GM10266 (cell line): ENCODE data around the gene NALCN.

Experiments
- DNase-seq: peaks from one replicate; pipeline ENCODE4 v3.0.0; 2012; ENCODE audit errors: extremely low spot score
- TF ChIP-seq, protein P1 (sequence below): IDR thresholded peaks from 2 replicates; pipeline ENCODE4 v1.5.1; 2012; ENCODE audit warnings: mild to moderate bottlenecking, low read depth; ENCODE audit not compliant: control insufficient read depth, insufficient read depth; ENCODE audit errors: missing control alignments

NALCN gene

DNA sequence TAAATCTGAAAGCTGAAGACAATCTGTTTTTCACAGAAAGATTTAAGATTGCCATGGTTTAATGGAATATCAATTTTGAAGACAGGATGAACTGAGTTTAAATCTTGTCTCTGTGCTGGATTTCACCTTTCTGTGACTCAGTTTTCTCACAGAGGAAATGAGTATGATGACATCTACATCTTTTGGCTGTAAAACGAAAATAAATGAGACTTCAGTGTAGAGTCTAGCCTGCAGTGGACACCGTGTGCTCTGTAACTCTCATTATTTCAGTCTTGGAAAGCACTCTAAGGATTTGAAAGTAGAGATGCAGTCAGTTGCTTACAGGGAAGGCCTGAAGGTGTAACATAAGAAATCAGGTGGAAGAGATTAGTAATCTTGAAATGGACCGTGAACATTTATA, 150.4 kb downstream of the NALCN start:
- TF ChIP-seq, protein P1, sequence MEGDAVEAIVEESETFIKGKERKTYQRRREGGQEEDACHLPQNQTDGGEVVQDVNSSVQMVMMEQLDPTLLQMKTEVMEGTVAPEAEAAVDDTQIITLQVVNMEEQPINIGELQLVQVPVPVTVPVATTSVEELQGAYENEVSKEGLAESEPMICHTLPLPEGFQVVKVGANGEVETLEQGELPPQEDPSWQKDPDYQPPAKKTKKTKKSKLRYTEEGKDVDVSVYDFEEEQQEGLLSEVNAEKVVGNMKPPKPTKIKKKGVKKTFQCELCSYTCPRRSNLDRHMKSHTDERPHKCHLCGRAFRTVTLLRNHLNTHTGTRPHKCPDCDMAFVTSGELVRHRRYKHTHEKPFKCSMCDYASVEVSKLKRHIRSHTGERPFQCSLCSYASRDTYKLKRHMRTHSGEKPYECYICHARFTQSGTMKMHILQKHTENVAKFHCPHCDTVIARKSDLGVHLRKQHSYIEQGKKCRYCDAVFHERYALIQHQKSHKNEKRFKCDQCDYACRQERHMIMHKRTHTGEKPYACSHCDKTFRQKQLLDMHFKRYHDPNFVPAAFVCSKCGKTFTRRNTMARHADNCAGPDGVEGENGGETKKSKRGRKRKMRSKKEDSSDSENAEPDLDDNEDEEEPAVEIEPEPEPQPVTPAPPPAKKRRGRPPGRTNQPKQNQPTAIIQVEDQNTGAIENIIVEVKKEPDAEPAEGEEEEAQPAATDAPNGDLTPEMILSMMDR: no peak
- no peak for DNase-seq

DNA sequence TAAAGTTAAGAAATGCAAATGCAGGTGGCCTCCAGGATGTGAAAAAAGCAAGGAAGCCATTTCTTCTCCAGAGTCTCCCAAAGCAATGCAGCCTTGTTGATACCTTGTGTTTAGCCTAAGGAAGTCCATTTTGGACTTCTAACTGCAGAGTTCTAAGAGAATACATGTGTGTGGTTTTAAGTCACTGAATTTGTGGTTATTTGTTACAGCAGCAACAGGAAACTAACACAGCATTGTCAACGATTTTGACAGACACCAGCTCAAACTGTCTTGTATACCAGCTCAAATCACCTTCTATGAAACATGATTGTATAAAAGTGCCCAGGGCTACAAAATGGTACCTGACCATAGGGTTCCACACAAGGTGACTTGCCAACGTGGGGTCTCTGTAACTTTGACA, 151.4 kb downstream of the NALCN start:
- DNase-seq: no peak
- TF ChIP-seq, protein P1: no peak

DNA sequence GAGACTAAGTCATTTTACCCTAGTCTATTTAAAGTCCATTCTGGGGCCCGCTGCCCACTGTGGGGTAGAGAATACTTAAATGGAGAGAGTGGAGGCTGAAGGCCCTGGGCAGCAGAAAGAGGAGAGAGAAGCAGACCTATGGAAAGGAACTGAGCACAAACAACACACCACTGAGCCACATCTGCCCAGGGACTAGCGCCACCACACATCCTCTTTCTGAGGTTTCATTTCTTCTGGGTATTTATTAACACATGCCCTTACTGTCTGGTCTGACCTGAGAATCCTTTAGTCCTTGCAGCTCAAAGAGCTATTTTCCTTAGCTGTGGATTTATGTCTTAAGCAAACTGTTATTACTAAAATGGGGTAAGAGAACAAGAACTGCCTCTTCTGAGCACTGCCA, 154.0 kb downstream of the NALCN start:
- TF ChIP-seq, protein P1: no peak
- DNase-seq: no peak

DNA sequence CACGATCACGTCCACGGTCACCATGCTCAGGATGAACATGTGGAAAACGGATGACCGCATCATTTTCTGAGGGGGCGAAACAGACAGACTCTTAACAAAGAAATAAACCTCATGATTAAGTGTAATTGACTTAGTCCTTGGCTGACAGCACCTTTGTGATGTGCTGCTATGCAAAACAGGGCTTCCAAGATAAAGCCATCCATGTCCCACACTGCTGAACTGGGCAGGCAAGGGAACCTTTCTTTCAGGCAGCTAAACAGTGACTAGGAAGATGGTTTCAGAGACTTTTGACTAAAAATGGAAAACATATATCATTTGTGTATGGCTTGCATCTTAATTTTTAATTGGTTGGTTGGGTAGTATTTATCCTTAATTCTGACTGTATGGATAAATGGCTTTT, 157.8 kb downstream of the NALCN start:
- no peak for DNase-seq
- TF ChIP-seq, protein P1: no peak

DNA sequence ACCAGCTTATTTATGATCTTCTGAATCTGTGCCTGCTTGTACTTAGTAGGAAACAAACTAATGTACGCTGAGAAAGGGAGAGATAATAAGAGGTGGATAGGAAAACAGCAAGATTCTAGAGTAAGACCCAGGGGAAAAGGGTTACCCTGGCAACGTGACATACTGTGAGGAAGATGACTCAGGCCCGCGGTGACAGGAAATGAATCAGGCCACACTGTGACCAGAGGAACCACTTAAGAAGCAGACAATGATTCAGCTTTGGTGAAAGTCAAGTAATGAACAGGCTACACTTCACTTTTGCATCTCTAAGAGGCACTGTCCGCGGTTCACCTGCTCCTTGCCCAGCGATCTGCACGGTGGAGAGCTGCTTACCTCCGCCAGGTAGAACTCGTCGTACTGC, 158.2 kb downstream of the NALCN start:
- DNase-seq: peak; percentile 44
- TF ChIP-seq, protein P1: no peak

DNA sequence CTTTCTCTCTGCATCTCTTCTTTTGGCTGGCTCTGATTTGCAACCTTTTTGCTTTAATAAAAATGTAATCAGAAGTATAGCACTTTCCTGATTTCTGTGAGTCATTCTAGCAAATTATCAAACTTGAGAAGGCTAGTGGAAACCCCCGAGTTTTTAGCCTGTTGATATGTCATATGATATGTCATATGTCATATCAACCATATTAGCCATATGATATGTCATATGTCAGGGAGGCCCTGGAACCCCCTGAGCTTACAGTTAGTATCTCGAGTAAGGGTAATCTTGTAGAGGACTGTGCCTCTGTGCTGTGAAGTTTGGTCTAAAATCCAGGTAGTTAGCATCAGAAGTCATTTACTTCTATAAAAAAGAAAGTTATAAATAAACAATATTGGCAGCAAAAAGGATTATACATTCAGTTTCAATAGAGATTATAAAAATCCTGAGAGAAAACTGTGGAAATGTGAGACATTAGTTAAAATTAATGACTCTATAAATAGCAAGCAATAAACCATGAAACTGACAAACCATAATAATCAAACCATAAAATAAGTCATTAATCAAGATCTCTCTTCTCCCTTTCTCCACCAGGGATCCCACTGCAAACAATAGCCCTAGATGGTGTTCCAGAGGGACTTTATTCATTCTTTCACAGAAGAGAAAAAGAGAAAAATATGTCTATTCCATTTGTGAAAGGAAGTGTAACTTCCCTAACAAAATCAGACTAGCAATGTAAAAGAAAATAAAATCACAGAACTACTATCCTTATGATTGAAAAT, 167.4 kb downstream of the NALCN start:
- no peak for DNase-seq
- TF ChIP-seq, protein P1: no peak

DNA sequence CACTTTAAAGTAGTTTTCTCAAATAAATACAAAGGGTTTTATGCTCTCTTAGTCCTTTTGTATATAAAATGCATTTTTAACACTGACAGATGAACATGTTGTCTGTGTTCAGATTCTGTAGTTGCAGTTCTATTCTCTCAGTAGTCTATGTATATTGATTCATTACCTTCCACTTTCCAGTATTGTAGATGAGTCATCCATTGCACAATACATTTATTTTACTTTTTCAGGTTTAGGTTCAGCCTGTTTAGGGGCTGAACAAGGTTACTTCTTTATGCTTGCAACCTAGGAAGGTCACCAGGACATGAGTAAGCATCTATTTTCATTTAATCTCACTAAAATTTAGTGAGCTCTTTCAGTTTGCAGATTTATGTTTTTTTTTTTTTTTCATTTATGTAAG, 173.6 kb downstream of the NALCN start:
- no peak for DNase-seq
- TF ChIP-seq, protein P1: no peak
